ENCODE measurements around the gene TTLL11.

The TTLL11 gene

GRCh38 chr9:122122468-122122867 lies 29.4 kb upstream of the TTLL11 start:
- Histone ChIP-seq H3K4me3 (ENCODE audit: low read length) (no peak overlapping the region), H3K27ac (ENCODE audit: low read depth, low read length) (no peak overlapping the region), H3K9me2 (replicated peaks; ENCODE audit: control insufficient read depth, low read length) (no peaks in the 10 kb centered on the region), H3K27me3 (ENCODE audit: control insufficient read depth, low read length) (peaks cover 15% of the 10 kb centered on the region; the same call in 1 of the 2 replicates), H3K79me2 (ENCODE audit: control insufficient read depth, low read length) (no peaks in the 10 kb centered on the region), H3K4me2 (ENCODE audit: low read length) (0 out of 2 replicates have a peak overlapping the region, but pooled peaks have one; percentile 11), H3K9me3 (ENCODE audit: control insufficient read depth, insufficient read depth, low read length) (no peaks in the 10 kb centered on the region), H4K20me1 (ENCODE audit: control insufficient read depth, insufficient read depth, low read depth, low read length) (no peaks in the 10 kb centered on the region), H3F3A (ENCODE audit: control insufficient read depth, insufficient read depth) (no peaks in the 10 kb centered on the region), H3K36me3 (ENCODE audit: control insufficient read depth, low read length) (no peaks in the 10 kb centered on the region), H3K4me1 (ENCODE audit: control insufficient read depth, low read length) (peaks cover 4% of the 10 kb centered on the region)
- TF ChIP-seq CTCF (IDR thresholded peaks at IDR 0.05; ENCODE audit: low read depth, low read length, poor library complexity, severe bottlenecking) (no peak), EZH2phosphoT487 (IDR thresholded peaks at IDR 0.05; ENCODE audit: borderline replicate concordance, low read length) (no peak)

GRCh38 chr9:122121931-122122330 lies 28.8 kb upstream of the TTLL11 start:
- Histone ChIP-seq H3K79me2 (ENCODE audit: control insufficient read depth, low read length) (no peaks in the 10 kb centered on the region), H3K4me2 (ENCODE audit: low read length) (no peak overlapping the region), H3K9me3 (ENCODE audit: control insufficient read depth, insufficient read depth, low read length) (peaks cover 2% of the 10 kb centered on the region; the same call in 1 of the 2 replicates), H3K27me3 (ENCODE audit: control insufficient read depth, low read length) (peaks cover 13% of the 10 kb centered on the region; the same call in 1 of the 2 replicates), H3K27ac (ENCODE audit: low read depth, low read length) (no peak overlapping the region), H3K36me3 (ENCODE audit: control insufficient read depth, low read length) (no peaks in the 10 kb centered on the region), H3K4me3 (ENCODE audit: low read length) (no peak overlapping the region), H3F3A (ENCODE audit: control insufficient read depth, insufficient read depth) (no peaks in the 10 kb centered on the region), H3K9me2 (replicated peaks; ENCODE audit: control insufficient read depth, low read length) (no peaks in the 10 kb centered on the region), H3K4me1 (ENCODE audit: control insufficient read depth, low read length) (peaks cover 4% of the 10 kb centered on the region), H4K20me1 (ENCODE audit: control insufficient read depth, insufficient read depth, low read depth, low read length) (no peaks in the 10 kb centered on the region)
- TF ChIP-seq EZH2phosphoT487 (IDR thresholded peaks at IDR 0.05; ENCODE audit: borderline replicate concordance, low read length) (no peak), CTCF (IDR thresholded peaks at IDR 0.05; ENCODE audit: low read depth, low read length, poor library complexity, severe bottlenecking) (no peak)

GRCh38 chr9:122121391-122121790 lies 28.3 kb upstream of the TTLL11 start:
- Histone ChIP-seq H4K20me1 (ENCODE audit: control insufficient read depth, insufficient read depth, low read depth, low read length) (no peaks in the 10 kb centered on the region), H3K4me3 (ENCODE audit: low read length) (no peak overlapping the region), H3K79me2 (ENCODE audit: control insufficient read depth, low read length) (no peaks in the 10 kb centered on the region), H3K4me1 (ENCODE audit: control insufficient read depth, low read length) (peaks cover 4% of the 10 kb centered on the region), H3K9me3 (ENCODE audit: control insufficient read depth, insufficient read depth, low read length) (peaks cover 3% of the 10 kb centered on the region; the same call in 1 of the 2 replicates), H3K9me2 (replicated peaks; ENCODE audit: control insufficient read depth, low read length) (no peaks in the 10 kb centered on the region), H3K36me3 (ENCODE audit: control insufficient read depth, low read length) (no peaks in the 10 kb centered on the region), H3K27me3 (ENCODE audit: control insufficient read depth, low read length) (peaks cover 11% of the 10 kb centered on the region; the same call in 1 of the 2 replicates), H3K27ac (ENCODE audit: low read depth, low read length) (no peak overlapping the region), H3F3A (ENCODE audit: control insufficient read depth, insufficient read depth) (no peaks in the 10 kb centered on the region), H3K4me2 (ENCODE audit: low read length) (no peak overlapping the region)
- TF ChIP-seq CTCF (IDR thresholded peaks at IDR 0.05; ENCODE audit: low read depth, low read length, poor library complexity, severe bottlenecking) (no peak), EZH2phosphoT487 (IDR thresholded peaks at IDR 0.05; ENCODE audit: borderline replicate concordance, low read length) (no peak)

Data from DOHH2 (cell line).